H1 (cell line): ENCODE results near the gene IL2RA.

Source experiments
- CHD1 ChIP-seq: IDR thresholded peaks from 2 replicates; pipeline ENCODE4 v1.6.1; 2012; ENCODE audit warnings: low read depth, low read length, improper control_type of control experiment
- CTCF ChIP-seq, 3 experiments: IDR thresholded peaks; 1 replicate in 2 of 3; 2 replicates in 1 of 3; pipeline versions ENCODE4 v1.5.1 to v1.6.1; 2011; ENCODE audit warnings: low read length in 3 of 3, mild to moderate bottlenecking in 3 of 3, inconsistent platforms in 2 of 3, low read depth in 1 of 3, moderate library complexity in 1 of 3; ENCODE audit not compliant: insufficient read depth in 1 of 3; ENCODE audit errors: control extremely low read depth in 1 of 3
- EGR1 ChIP-seq: IDR thresholded peaks from 2 replicates; pipeline ENCODE4 v1.6.1; 2011; ENCODE audit warnings: low read depth, low read length, borderline replicate concordance
- EP300 ChIP-seq, 2 experiments: IDR thresholded peaks; 1 replicate in 1 of 2; 2 replicates in 1 of 2; pipeline ENCODE4 v1.6.1; 2011 to 2012; ENCODE audit warnings: low read depth in 2 of 2, low read length in 2 of 2, mild to moderate bottlenecking in 2 of 2, borderline replicate concordance in 1 of 2, inconsistent platforms in 1 of 2, moderate library complexity in 1 of 2
- EZH2 ChIP-seq: fragments of 200-600 bp; sonication (generic); IDR thresholded peaks from 2 replicates; pipeline ENCODE4 v1.7.1; 2012; ENCODE audit warnings: low read depth, mild to moderate bottlenecking, moderate library complexity, low read length, inconsistent platforms; ENCODE audit not compliant: severe bottlenecking
- GABPA ChIP-seq: IDR thresholded peaks from 2 replicates; pipeline ENCODE4 v1.6.1; 2011; ENCODE audit warnings: mild to moderate bottlenecking, low read length, moderate library complexity, borderline replicate concordance; ENCODE audit not compliant: insufficient read depth
- NANOG ChIP-seq: IDR thresholded peaks from 2 replicates; pipeline ENCODE4 v1.6.1; 2011; ENCODE audit warnings: low read length, low read depth, mild to moderate bottlenecking, inconsistent platforms; ENCODE audit not compliant: insufficient read depth, poor library complexity, severe bottlenecking
- NRF1 ChIP-seq: IDR thresholded peaks from 2 replicates; pipeline ENCODE4 v1.6.1; 2011; ENCODE audit warnings: mild to moderate bottlenecking, low read depth, low read length, improper control_type of control experiment
- POLR2A ChIP-seq, 2 experiments: IDR thresholded peaks; 1 replicate in 1 of 2; 2 replicates in 1 of 2; pipeline ENCODE4 v1.6.1; 2011; ENCODE audit warnings: low read depth in 2 of 2, low read length in 2 of 2, mild to moderate bottlenecking in 2 of 2; ENCODE audit errors: control extremely low read depth in 1 of 2
- SP2 ChIP-seq: IDR thresholded peaks from 2 replicates; pipeline ENCODE4 v1.6.1; 2012; ENCODE audit warnings: mild to moderate bottlenecking, low read length, inconsistent platforms
- SUZ12 ChIP-seq: fragments of 200-600 bp; sonication (generic); IDR thresholded peaks from 2 replicates; pipeline ENCODE4 v1.6.1; 2012; ENCODE audit warnings: mild to moderate bottlenecking, inconsistent platforms, low read length, moderate library complexity, mixed read lengths
- TAF1 ChIP-seq: IDR thresholded peaks from 2 replicates; pipeline ENCODE4 v1.6.1; 2011; ENCODE audit warnings: mild to moderate bottlenecking, low read depth, low read length
- TEAD4 ChIP-seq: IDR thresholded peaks from 2 replicates; pipeline ENCODE4 v1.6.1; 2012; ENCODE audit warnings: low read depth, low read length, inconsistent platforms, mixed read lengths
- TF ChIP-seq, protein P1 (sequence below): IDR thresholded peaks from 2 replicates; pipeline ENCODE4 v1.6.1; 2012; ENCODE audit warnings: inconsistent platforms

- TF ChIP-seq CTCF (IDR thresholded peaks at IDR 0.05; ENCODE audit: control extremely low read depth in 1 of 3, insufficient read depth in 1 of 3, low read depth in 1 of 3, low read length in 3 of 3) = no peak
- TF ChIP-seq TAF1 = no peak
- TF ChIP-seq TEAD4 = no peak
- no peak for TF ChIP-seq SUZ12
- TF ChIP-seq POLR2A (IDR thresholded peaks at IDR 0.05; ENCODE audit: control extremely low read depth in 1 of 2, low read depth in 2 of 2, low read length in 2 of 2) = no peak
- no peak for TF ChIP-seq SP2
- TF ChIP-seq EGR1 = no peak
- no peak for TF ChIP-seq NRF1
- no peak for TF ChIP-seq NANOG
- TF ChIP-seq, protein P1, sequence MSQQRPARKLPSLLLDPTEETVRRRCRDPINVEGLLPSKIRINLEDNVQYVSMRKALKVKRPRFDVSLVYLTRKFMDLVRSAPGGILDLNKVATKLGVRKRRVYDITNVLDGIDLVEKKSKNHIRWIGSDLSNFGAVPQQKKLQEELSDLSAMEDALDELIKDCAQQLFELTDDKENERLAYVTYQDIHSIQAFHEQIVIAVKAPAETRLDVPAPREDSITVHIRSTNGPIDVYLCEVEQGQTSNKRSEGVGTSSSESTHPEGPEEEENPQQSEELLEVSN = no peak
- TF ChIP-seq EP300 (IDR thresholded peaks at IDR 0.05; ENCODE audit: borderline replicate concordance in 1 of 2, low read depth in 2 of 2, low read length in 2 of 2) = no peak
- no peak for TF ChIP-seq CHD1
- no peak for TF ChIP-seq GABPA
- no peak for TF ChIP-seq EZH2
Observed at GRCh38 chr10:5961405-5962100, 100.6 kb downstream of the IL2RA start.
